Calu3 (cell line): ENCODE measurements around the gene APC2. TPM values are rescaled to one million over a fixed set of nuclear protein-coding genes. Genes with fewer than 3 reads are reported as not detected.

ENCODE experiments used
- BruUV-seq: library from RNA; stranded (reverse); fragments of 400-500 nt; replicated peaks from 2 replicates; lab custom pipeline; 2021; lab: Mats Ljungman, UMichigan
- CTCF ChIA-PET: fragments of 300-600 bp; sonication (Branson Sonifier 250); formaldehyde crosslinking; loops from one replicate; lab custom pipeline; 2022; ENCODE audit warnings: antibody characterized with exemption; lab: Charles Lee
- DNase-seq: peaks from one replicate; pipeline ENCODE4 v3.0.0; 2022
- H3K27ac Mint-ChIP-seq: one replicate; pipeline ENCODE4 v1.8.0; 2022; ENCODE audit warnings: mixed read lengths; ENCODE audit not compliant: unreplicated experiment
- H3K27me3 Mint-ChIP-seq: one replicate; pipeline ENCODE4 v1.8.0; 2022; ENCODE audit warnings: mixed read lengths; ENCODE audit not compliant: unreplicated experiment
- H3K36me3 Mint-ChIP-seq: one replicate; pipeline ENCODE4 v1.8.0; 2022; ENCODE audit warnings: mild to moderate bottlenecking, moderate library complexity, mixed read lengths; ENCODE audit not compliant: insufficient read depth, unreplicated experiment
- H3K4me1 Mint-ChIP-seq: one replicate; pipeline ENCODE4 v1.8.0; 2022; ENCODE audit warnings: mild to moderate bottlenecking, low read depth, mixed read lengths; ENCODE audit not compliant: unreplicated experiment
- H3K4me3 Mint-ChIP-seq: one replicate; pipeline ENCODE4 v1.8.0; 2022; ENCODE audit warnings: mild to moderate bottlenecking, low read depth, moderate library complexity, mixed read lengths; ENCODE audit not compliant: unreplicated experiment
- H3K9me3 Mint-ChIP-seq: one replicate; pipeline ENCODE4 v1.8.0; 2022; ENCODE audit warnings: low read depth, mixed read lengths; ENCODE audit not compliant: unreplicated experiment
- intact Hi-C: fragments of 100-400 bp; cut with micrococcal nuclease; formaldehyde crosslinking; loops from one replicate; pipeline ENCODE4 v1.10.0; 2022; ENCODE audit not compliant: unreplicated experiment
- total RNA-seq: library from RNA; stranded (reverse); gene quantifications from 2 replicates; pipeline ENCODE4 v1.2.3, GENCODE V29; 2022
- TF ChIP-seq, protein P1 (sequence below): fragments of 200-600 bp; IDR thresholded peaks from one replicate; pipeline ENCODE4 v1.8.0; 2022; ENCODE audit warnings: antibody characterized with exemption; ENCODE audit not compliant: unreplicated experiment

The APC2 gene
- total RNA-seq, 1 experiment from 2014 or later, result 0.12 TPM

DNA sequence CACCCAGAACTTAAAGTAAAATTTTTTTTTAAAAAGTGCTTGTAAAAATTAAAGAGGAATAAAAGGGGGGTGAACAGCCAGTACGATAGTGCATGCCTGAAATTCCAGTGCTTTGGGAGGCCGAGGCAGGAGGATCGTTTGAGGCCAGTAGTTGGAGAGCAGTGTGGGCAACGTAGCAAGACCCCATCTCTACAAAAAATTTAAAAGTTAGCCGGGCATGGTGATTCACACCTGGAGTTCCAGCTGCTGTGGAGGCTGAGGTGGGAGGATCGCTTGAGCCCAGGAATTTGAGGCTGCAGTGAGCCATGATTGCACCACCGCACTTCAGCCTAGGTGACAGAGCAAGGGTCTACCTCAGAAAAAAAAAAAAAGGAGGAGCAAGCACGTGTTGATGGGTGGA lies 55.1 kb downstream of the APC2 start:
- CTCF ChIA-PET, result no interaction called here
- peaks cover under 1% of the 10 kb centered on the region for H3K27me3 Mint-ChIP-seq
- no peaks in the 10 kb centered on the region for H3K9me3 Mint-ChIP-seq

DNA sequence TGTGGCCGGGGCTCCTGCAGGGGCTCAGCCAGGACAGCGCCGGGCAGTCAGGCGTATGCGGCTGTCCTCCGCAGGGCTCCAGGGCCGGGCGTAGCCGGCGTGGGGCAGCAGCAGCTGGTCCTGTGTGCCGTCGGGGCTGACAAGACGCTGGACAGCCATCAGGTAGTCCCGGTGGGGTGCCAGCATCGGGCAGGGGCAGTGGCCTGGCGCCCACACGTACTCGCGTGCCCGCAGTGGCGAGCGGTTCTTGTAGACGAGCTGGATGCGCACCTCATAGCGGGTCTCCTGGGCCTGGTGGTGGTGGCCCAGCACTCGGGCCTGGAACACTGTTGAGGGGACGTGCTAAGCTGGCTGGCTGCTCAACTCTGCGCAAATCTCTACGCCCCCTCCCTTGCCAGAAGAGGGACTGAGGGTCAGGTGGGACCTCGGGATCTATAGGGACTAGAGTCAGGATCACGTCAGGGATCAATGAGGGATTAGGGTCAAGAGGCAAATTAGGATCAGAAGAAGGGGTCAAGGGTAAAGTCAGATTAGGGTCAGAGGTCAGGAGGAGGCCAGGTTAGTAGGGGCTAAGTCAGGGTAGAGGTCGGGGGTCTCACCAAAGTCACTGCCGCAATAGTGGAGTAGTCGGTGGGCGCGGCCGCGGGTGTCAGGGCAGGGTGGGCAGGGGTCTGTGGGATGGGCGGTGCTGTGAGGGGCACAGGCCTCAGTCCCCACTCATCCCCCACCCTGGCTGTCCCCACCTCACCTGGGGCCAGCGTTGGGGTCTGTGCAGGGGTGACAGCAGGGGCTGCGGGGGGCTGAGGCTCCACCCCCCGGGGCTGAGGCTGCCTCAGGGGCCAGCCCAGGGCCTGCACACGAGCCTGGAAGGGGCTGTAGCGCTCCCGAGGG lies 56.3 kb downstream of the APC2 start:
- Mint-ChIP-seq H3K36me3 (peaks cover 10% of the 10 kb centered on the region), H3K4me3 (no peak overlapping the region), H3K27me3 (peaks cover 7% of the 10 kb centered on the region), H3K27ac (no peak overlapping the region), H3K4me1 (no peaks in the 10 kb centered on the region), H3K9me3 (no peaks in the 10 kb centered on the region)
- CTCF ChIA-PET, result interaction anchor here (0.6 kb wide), 1 partner anchor 15 kb away, joined by 4 read pairs; the partner anchor contains the start of gene REEP6
- no TSS peak for BruUV-seq
- no peak for DNase-seq
- intact Hi-C loops, result no loop called here
- TF ChIP-seq, protein P1, sequence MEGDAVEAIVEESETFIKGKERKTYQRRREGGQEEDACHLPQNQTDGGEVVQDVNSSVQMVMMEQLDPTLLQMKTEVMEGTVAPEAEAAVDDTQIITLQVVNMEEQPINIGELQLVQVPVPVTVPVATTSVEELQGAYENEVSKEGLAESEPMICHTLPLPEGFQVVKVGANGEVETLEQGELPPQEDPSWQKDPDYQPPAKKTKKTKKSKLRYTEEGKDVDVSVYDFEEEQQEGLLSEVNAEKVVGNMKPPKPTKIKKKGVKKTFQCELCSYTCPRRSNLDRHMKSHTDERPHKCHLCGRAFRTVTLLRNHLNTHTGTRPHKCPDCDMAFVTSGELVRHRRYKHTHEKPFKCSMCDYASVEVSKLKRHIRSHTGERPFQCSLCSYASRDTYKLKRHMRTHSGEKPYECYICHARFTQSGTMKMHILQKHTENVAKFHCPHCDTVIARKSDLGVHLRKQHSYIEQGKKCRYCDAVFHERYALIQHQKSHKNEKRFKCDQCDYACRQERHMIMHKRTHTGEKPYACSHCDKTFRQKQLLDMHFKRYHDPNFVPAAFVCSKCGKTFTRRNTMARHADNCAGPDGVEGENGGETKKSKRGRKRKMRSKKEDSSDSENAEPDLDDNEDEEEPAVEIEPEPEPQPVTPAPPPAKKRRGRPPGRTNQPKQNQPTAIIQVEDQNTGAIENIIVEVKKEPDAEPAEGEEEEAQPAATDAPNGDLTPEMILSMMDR, result no peak

More for the DNA sequence above, 55.1 kb downstream of the APC2 start:
- H3K36me3 Mint-ChIP-seq, result peaks cover 10% of the 10 kb centered on the region
- DNase-seq, result no peak
- no peaks in the 10 kb centered on the region for H3K4me1 Mint-ChIP-seq
- no TSS peak for BruUV-seq
- intact Hi-C loops, result no loop called here
- H3K4me3 Mint-ChIP-seq, result no peak overlapping the region
- TF ChIP-seq, protein P1, result no peak
- no peak overlapping the region for H3K27ac Mint-ChIP-seq

DNA sequence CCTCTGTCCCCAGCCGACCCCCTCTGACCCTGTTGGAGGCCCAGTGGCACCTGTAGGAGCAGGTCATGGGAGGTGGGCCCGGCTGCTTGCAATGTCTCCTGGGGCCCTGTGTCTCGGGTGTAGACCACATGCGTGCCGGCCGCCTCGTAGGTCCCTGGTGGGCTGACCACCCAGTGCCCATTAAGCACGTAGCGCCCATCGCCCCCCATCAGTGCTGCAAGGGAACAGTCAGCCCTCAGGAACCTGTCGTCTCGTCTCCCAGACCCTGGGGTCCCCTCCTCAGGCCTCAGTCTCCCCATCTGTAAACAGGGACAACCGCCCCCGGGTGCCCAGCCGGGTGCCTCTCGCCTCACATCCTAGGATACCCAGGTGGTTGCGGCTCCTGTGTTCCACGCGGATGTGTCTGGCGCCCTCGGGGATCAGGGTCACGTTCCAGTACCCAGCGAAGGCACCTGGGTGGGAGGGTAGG lies 57.3 kb downstream of the APC2 start:
- no TSS peak for BruUV-seq
- intact Hi-C loops, result no loop called here
- no peak for DNase-seq
- Mint-ChIP-seq H3K27ac (peak overlapping the region; percentile 61), H3K4me1 (no peaks in the 10 kb centered on the region), H3K4me3 (no peak overlapping the region), H3K36me3 (peaks cover 11% of the 10 kb centered on the region), H3K9me3 (no peaks in the 10 kb centered on the region), H3K27me3 (peaks cover 7% of the 10 kb centered on the region)
- TF ChIP-seq, protein P1, result no peak
- CTCF ChIA-PET, result no interaction called here

DNA sequence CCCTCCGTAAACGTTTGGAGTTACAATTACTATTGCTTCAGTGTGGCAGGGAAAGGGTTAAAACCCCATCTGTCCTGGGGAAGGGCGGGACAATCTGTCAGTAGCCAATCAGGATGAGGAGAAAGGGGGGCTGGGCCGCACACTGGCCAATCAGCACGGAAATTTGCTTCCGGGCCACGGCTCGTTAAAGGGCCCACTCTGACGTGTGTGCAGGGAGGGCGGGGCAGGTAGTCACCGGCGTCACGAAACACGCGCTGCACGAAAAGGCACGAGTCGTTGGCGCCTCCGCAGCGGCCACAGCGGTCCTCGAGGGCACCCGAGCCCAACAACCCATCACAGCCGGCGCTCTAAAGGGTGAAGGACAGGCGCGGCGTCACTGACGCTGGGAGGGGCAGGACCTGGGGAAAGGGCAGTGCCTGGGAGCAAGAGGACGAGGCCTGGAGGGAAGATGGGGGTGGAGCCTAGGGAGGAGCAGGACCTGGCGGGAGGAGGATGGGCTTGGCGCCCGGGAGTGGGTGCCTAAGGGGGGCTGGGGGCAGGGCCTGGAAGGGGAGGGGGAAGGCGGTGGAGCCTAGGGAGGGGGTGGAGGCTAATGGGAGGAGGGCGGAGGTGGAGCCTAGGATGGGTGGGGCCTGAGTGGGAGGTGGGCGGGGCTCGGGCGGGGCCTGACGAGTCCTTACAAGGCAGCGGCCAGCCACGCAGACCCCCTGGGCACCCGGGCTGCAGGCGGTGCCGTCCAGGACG lies 58.0 kb downstream of the APC2 start:
- H3K27me3 Mint-ChIP-seq, result peaks cover 7% of the 10 kb centered on the region
- no peaks in the 10 kb centered on the region for H3K4me1 Mint-ChIP-seq
- CTCF ChIA-PET, result no interaction called here
- TF ChIP-seq, protein P1, result no peak
- peak overlapping the region; percentile 61 for H3K27ac Mint-ChIP-seq
- no TSS peak for BruUV-seq
- intact Hi-C loops, result no loop called here
- H3K36me3 Mint-ChIP-seq, result peaks cover 17% of the 10 kb centered on the region
- peak; percentile 68 for DNase-seq
- no peaks in the 10 kb centered on the region for H3K9me3 Mint-ChIP-seq
- H3K4me3 Mint-ChIP-seq, result peak overlapping the region; percentile 50
